HG03520 (cell line): ENCODE data around the gene SCN1B.
"Not testable (repeated sequence)": the region's sequence is repeated elsewhere in the genome, so short reads cannot be mapped to it uniquely, and the experiment has no call there.

Experiments used
- ATAC-seq: cut with Tn5 transposase; IDR thresholded peaks from one replicate; pipeline ENCODE4 v1.9.1; 2021; ENCODE audit warnings: mild to moderate bottlenecking, moderate library complexity; ENCODE audit not compliant: unreplicated experiment

Gene SCN1B

DNA sequence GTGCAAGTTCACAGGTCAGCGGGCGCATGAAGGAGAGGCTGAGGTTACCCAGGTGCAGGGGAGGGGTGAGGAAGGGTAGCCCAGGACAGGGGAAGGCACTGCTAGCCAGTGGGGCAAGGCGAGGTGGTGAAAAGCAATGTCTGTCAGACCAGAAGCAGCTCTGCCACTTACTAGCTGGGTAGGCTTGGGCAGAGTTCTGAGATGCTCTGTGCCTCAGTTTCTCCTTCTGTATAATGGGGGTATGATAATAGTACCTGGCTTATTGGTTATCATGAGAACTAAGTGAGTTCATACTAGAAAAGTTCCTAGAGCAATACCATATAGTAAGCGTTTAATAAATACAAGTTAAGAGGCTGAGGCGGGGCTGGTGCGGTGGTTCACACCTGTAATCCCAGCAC lies 14.3 kb upstream of the SCN1B start:
- ATAC-seq: no peak

DNA sequence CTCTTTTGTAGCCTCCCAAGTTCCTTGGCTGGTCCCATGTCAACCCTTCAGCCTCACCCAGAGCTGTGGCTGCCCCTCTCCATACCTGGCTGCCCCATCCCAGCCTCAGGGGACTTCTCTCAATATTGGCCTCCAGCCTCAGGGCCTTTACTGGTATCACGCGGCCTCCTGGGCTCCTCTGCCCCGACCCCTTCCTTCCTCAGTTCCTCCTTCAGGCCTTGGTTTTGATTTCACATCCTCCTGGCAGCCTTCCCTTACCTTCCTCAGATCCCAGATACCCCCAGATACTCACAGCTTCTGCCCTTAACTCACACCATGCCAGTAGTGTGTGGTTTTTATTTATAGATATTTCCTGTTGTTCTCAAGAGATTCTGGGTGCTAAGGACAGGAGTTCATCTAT lies 12.8 kb upstream of the SCN1B start:
- ATAC-seq: no peak

DNA sequence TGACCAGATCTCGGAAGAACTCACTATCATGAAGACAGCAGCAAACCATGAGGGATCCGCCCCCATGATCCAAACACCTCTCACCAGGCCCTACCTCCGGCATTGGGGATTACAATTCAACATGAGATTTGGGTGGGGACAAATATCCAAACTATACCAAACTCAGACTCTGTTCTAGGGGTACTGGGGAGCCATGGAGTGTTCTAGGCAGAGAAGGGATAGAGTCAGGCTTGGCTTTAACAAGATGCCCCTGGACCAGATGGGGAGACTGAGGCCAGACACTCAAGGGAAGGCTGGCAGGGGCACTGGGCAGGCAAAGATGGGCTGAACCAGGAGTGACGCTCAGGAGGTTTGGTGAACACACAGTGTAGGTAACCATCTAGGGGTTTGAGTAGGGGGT lies 11.9 kb upstream of the SCN1B start:
- no peak for ATAC-seq

DNA sequence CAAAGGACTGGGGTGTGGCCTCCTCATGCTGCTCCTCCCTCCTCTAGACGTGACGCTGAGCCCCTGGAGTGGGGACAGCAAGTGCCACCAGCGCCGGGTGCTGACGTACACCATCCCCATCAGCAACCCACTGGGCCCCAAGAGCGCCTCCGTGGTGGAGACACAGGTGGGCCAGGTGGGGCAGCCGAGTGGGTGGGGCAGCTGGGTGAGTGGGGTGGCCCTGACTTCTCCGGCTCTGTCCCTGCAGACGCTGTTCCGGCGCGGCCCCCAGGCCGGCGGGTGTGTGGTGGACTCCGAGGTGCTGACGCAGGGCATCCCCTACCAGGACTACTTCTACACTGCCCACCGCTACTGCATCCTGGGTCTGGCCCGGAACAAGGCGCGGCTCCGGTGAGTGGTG lies 11.1 kb upstream of the SCN1B start:
- ATAC-seq: no peak

- ATAC-seq: no peak
Measured at GRCh38 chr19:35021016-35021415, 9.3 kb upstream of the SCN1B start.

- no peak for ATAC-seq
Measured at GRCh38 chr19:35021596-35021995, 8.7 kb upstream of the SCN1B start.

DNA sequence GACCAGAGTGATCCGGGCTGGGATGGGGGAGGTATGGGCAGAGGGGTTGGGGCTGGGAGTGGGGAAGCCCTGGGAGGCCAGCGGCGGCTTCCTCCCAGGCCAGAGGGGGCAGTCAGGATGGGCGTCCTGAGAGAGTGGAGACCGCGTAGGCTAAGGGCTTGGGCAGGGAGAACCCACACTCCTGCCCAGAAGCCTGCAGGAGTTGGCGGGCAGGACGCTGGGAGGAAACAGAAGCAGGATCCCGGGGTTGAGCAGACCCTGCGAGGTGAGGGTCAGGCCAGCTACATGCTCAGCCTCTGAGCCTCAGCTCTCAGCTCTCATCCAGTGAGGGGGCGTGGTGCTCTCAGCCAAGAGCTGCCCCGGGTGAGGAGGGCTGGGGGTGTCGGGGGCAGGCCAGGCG lies 7.8 kb upstream of the SCN1B start:
- no peak for ATAC-seq

GRCh38 chr19:35023428-35023827 lies 6.8 kb upstream of the SCN1B start:
- no peak for ATAC-seq

DNA sequence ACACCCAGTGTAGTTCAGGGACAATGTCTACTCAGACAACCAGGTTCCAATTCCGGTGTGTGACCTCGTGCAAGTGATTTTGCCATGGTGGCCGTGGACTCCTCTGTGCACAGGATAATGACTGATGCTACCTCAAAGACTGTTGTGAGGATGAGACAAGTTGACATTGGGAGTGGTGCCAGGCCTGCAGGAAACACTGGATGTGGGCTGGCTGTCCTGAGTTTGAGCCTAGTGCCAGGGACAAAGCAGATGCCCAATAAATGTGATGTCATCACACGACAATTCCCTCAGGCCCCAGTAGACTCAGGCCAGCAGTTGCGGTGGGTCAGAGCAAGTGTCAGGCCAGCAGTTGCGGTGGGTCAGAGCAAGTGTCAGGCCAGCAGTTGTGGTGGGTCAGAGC lies 6.2 kb upstream of the SCN1B start:
- no peak for ATAC-seq

- no peak for ATAC-seq
Measured at GRCh38 chr19:35025969-35026368, 4.3 kb upstream of the SCN1B start.

GRCh38 chr19:35026418-35026817 lies 3.9 kb upstream of the SCN1B start:
- ATAC-seq: no peak

DNA sequence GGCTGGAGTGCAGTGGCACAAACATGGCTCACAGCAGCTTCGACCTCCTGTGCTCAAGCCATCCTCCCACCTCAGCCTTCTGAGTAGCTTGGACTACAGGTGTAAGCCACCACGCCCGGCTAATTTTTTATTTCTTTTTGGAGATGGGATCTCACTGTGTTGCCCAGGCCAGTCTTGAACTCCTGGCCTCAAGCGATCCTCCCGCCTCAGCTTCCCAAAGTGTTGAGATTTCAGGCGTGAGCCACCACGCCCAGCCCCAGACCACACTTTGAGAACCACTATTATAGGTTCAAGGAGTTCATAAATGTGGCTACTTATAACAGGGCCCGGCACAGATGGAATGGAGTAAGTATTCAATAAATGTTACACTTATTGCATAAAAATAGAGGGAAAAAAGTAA lies 3.3 kb upstream of the SCN1B start:
- ATAC-seq: no peak

- no peak for ATAC-seq
Measured at GRCh38 chr19:35027851-35028599, 2.2 kb upstream of the SCN1B start.

DNA sequence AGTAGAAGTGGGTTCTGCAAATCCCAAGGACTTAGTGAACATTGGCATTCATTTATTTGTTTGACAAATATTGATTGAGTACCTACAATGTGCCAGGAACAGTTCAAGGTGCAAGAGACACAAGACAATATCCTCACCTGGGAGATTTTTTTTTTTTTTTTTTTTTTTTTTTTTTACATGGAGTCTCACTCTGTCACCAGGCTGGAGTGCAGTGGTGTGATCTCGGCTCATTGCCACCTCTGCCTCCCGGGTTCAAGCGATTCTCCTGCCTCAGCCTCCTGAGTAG lies 1.7 kb upstream of the SCN1B start:
- ATAC-seq: not testable (repeated sequence)

DNA sequence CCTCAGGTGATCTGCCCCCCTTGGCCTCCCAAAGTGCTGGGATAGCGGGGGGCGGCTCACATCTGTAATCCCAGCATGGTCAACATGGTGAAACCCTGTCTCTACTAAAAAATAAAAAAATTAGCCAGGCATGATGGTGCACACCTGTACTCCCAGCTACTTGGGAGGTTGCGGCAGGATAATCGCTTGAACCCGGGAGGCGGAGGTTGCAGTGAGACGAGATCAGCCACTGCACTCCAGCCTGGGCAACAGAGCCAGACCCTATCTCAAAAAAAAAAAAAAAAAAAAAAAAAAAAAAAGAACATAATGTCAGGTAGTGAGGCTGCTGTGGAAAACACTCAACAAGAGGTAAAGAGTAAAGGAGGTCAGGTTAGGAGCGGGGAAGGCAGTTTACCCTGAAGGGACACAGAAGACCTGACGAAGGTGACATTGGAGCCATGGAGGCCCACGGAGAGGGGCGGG lies 964 bp upstream of the SCN1B start:
- ATAC-seq: not testable (repeated sequence)

DNA sequence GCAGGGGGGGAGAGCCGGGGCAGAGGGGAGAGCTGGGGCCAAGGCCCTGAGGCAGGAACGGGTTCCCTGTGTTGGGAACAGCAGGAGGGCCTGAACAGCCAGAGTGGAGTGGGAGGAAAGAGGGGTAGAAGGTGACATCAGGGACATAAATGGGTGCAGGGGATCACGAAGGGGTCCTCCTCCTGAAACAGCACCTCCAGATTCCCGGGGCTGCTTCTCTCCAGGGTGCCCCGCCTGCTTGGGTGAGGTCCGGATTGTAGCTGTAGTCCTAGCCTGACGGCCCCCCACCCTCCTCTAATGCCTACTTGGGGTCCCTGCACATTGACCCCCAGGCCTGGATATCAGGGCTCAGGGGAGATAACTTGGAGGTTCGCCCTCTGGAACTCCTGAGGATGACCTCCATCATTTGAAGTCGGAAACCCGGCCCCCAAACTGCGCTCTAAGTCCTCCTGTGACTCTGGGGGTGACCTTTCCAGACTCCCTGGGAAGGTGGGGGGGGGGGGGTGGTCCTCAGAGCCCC lies 473 bp upstream of the SCN1B start:
- no peak for ATAC-seq

GRCh38 chr19:35031072-35031881 lies 1.0 kb downstream of the SCN1B start:
- ATAC-seq: no peak

- ATAC-seq: no peak
Measured at GRCh38 chr19:35032356-35032865, 2.1 kb downstream of the SCN1B start.

DNA sequence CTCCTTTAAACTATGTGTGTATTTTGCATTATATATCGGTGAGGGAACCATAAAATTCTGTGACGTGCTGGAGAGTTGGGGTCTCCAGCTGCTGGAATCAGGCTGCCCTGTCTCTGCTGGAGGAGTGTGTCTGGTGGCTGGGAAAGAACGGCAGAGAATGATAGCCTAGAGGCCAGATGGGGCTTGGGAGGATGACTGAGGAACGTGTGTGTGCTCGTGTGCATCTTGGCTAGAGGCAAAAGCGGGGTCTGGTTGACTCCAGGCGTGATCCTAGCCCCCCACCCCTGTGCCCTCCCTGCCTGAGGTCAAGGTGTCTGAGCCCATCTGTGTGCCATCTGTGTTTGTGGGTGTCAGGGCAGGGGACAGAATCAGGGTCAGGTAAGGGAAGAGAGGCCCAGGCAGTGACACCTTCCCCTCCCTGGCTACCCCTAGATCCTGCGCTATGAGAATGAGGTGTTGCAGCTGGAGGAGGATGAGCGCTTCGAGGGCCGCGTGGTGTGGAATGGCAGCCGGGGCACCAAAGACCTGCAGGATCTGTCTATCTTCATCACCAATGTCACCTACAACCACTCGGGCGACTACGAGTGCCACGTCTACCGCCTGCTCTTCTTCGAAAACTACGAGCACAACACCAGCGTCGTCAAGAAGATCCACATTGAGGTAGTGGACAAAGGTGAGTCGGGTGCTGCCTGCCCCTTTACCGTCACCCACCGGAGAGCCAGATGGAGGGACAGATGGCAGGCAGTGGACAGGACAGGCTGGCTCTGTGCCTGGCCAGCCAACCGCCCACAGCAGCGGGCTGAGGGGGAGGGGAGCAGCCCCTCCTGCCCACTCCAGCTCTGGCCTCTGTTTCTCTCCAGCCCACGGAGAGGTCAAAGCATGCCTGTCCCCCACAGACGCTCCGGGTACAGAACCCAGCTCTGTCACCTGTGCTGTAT lies 3.1 kb downstream of the SCN1B start:
- ATAC-seq: no peak

- ATAC-seq: no peak
Measured at GRCh38 chr19:35034005-35034502, 3.8 kb downstream of the SCN1B start.
